ENCODE measurements around the gene SHROOM3.

The SHROOM3 gene

DNA sequence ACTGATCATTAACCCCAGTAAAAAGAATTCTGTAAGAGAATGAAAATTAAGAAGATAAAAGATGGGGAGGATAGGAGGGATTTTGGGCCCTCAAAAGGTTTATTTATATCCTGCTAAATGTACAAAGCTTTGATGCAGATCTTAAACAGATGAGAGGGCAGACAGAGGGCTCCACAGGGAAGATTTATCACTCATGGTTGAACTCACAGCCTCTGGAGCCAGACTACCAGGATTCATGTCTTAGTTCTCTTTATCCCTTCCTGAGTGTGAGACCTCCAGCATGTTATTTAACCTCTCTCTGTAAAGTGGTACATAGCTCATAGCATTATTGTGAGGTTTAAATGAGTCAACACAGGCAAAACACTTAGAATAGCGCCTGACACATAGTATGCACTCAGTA lies 388.5 kb downstream of the SHROOM3 start:
- ATAC-seq = no peak
- TF ChIP-seq ZFP3 (CRISPR knock-in tag; IDR thresholded peaks at IDR 0.05) = no peak
- TF ChIP-seq CSDC2 (CRISPR knock-in tag; IDR thresholded peaks at IDR 0.05) = no peak
- no peak for TF ChIP-seq PPARA (CRISPR knock-in tag; IDR thresholded peaks at IDR 0.05; ENCODE audit: borderline replicate concordance)
- TF ChIP-seq, protein P1, sequence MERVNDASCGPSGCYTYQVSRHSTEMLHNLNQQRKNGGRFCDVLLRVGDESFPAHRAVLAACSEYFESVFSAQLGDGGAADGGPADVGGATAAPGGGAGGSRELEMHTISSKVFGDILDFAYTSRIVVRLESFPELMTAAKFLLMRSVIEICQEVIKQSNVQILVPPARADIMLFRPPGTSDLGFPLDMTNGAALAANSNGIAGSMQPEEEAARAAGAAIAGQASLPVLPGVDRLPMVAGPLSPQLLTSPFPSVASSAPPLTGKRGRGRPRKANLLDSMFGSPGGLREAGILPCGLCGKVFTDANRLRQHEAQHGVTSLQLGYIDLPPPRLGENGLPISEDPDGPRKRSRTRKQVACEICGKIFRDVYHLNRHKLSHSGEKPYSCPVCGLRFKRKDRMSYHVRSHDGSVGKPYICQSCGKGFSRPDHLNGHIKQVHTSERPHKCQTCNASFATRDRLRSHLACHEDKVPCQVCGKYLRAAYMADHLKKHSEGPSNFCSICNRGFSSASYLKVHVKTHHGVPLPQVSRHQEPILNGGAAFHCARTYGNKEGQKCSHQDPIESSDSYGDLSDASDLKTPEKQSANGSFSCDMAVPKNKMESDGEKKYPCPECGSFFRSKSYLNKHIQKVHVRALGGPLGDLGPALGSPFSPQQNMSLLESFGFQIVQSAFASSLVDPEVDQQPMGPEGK (CRISPR knock-in tag; IDR thresholded peaks at IDR 0.05; ENCODE audit: borderline replicate concordance) = no peak

- TF ChIP-seq CREB5 (CRISPR knock-in tag; IDR thresholded peaks at IDR 0.05; ENCODE audit: low read depth) (no peak), RARB (CRISPR knock-in tag; IDR thresholded peaks at IDR 0.05) (no peak), PPARA (CRISPR knock-in tag; IDR thresholded peaks at IDR 0.05; ENCODE audit: borderline replicate concordance) (no peak), ISL1 (CRISPR knock-in tag; IDR thresholded peaks at IDR 0.05) (no peak), TCF4 (CRISPR knock-in tag; IDR thresholded peaks at IDR 0.05; ENCODE audit: borderline replicate concordance) (no peak), ZFP30 (CRISPR knock-in tag; IDR thresholded peaks at IDR 0.05) (no peak), ESRRG (CRISPR knock-in tag; IDR thresholded peaks at IDR 0.05) (no peak), CSDC2 (CRISPR knock-in tag; IDR thresholded peaks at IDR 0.05) (no peak)
- TF ChIP-seq, protein P2, sequence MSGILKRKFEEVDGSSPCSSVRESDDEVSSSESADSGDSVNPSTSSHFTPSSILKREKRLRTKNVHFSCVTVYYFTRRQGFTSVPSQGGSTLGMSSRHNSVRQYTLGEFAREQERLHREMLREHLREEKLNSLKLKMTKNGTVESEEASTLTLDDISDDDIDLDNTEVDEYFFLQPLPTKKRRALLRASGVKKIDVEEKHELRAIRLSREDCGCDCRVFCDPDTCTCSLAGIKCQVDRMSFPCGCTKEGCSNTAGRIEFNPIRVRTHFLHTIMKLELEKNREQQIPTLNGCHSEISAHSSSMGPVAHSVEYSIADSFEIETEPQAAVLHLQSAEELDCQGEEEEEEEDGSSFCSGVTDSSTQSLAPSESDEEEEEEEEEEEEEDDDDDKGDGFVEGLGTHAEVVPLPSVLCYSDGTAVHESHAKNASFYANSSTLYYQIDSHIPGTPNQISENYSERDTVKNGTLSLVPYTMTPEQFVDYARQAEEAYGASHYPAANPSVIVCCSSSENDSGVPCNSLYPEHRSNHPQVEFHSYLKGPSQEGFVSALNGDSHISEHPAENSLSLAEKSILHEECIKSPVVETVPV (CRISPR knock-in tag; IDR thresholded peaks at IDR 0.05) = no peak
- TF ChIP-seq, protein P1 (CRISPR knock-in tag; IDR thresholded peaks at IDR 0.05; ENCODE audit: borderline replicate concordance) = no peak
- peak; percentile 55 for ATAC-seq
Observed at GRCh38 chr4:76830612-76830963, 395.6 kb downstream of the SHROOM3 start.

DNA sequence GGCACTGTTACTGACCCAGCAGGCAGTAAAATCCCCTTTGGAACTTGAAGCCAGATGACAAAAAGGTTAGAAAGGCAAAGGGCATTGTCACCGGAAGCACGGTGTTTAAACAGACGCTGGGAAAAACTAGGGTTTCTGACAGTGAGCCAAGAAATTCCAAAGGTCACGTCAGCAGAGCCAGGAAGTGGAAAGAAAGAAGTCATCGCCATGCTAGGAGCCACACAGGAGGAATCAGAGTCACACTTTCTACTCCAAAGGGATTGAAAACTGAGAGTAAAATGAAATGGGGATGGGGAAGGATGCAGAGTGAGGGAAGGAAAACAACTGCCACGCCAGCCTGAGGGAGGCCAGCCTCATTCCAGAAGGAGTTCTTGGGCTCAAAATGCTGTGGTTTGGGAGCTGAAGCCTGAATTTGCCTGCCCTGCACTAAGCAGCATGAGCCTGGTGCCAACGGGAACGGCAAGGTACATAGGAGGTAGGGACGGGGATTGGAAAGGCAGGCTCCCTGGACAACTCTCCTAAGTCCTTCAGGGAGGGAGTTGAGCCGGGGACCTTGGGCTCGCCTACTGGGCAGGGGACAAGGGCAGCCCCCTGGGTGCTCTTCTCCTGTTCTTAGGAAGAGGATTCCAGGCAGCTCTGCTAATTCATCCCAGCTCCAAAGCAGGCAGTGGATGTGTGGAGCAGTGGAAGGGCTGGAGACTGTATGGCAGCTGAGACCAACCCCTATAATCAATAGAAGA lies 396.1 kb downstream of the SHROOM3 start:
- TF ChIP-seq, protein P3, sequence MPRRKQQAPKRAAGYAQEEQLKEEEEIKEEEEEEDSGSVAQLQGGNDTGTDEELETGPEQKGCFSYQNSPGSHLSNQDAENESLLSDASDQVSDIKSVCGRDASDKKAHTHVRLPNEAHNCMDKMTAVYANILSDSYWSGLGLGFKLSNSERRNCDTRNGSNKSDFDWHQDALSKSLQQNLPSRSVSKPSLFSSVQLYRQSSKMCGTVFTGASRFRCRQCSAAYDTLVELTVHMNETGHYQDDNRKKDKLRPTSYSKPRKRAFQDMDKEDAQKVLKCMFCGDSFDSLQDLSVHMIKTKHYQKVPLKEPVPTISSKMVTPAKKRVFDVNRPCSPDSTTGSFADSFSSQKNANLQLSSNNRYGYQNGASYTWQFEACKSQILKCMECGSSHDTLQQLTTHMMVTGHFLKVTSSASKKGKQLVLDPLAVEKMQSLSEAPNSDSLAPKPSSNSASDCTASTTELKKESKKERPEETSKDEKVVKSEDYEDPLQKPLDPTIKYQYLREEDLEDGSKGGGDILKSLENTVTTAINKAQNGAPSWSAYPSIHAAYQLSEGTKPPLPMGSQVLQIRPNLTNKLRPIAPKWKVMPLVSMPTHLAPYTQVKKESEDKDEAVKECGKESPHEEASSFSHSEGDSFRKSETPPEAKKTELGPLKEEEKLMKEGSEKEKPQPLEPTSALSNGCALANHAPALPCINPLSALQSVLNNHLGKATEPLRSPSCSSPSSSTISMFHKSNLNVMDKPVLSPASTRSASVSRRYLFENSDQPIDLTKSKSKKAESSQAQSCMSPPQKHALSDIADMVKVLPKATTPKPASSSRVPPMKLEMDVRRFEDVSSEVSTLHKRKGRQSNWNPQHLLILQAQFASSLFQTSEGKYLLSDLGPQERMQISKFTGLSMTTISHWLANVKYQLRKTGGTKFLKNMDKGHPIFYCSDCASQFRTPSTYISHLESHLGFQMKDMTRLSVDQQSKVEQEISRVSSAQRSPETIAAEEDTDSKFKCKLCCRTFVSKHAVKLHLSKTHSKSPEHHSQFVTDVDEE (CRISPR knock-in tag; IDR thresholded peaks at IDR 0.05) = no peak
- TF ChIP-seq ZC3H10 (CRISPR knock-in tag; IDR thresholded peaks at IDR 0.05) (no peak), ZFP3 (CRISPR knock-in tag; IDR thresholded peaks at IDR 0.05) (no peak), ISL1 (CRISPR knock-in tag; IDR thresholded peaks at IDR 0.05) (no peak), ESRRG (CRISPR knock-in tag; IDR thresholded peaks at IDR 0.05) (no peak)
- TF ChIP-seq, protein P2 (CRISPR knock-in tag; IDR thresholded peaks at IDR 0.05) = no peak
- peak; percentile 84 for ATAC-seq

GRCh38 chr4:76831711-76832373 lies 396.8 kb downstream of the SHROOM3 start:
- no peak; the same call in 1 of the 3 replicates for ATAC-seq
- TF ChIP-seq TOX (CRISPR knock-in tag; IDR thresholded peaks at IDR 0.05; ENCODE audit: borderline replicate concordance) (no peak), CSDC2 (CRISPR knock-in tag; IDR thresholded peaks at IDR 0.05) (no peak), ZNF70 (CRISPR knock-in tag; IDR thresholded peaks at IDR 0.05) (no peak), BACH2 (CRISPR knock-in tag; IDR thresholded peaks at IDR 0.05; ENCODE audit: borderline replicate concordance) (no peak), ISL1 (CRISPR knock-in tag; IDR thresholded peaks at IDR 0.05) (no peak), ESRRG (CRISPR knock-in tag; IDR thresholded peaks at IDR 0.05) (no peak)
- TF ChIP-seq, protein P2 (CRISPR knock-in tag; IDR thresholded peaks at IDR 0.05) = no peak
- TF ChIP-seq, protein P3 (CRISPR knock-in tag; IDR thresholded peaks at IDR 0.05) = no peak
